WTC11 (cell line): ENCODE measurements around the gene EVL. TPM values are rescaled to one million over a fixed set of nuclear protein-coding genes. Genes with fewer than 3 reads are reported as not detected.
"Not testable (repeated sequence)": the region's sequence is repeated elsewhere in the genome, so short reads cannot be mapped to it uniquely, and the experiment has no call there.

Source experiments
- ATAC-seq: fragments of 200-7000 bp; cut with Tn5 transposase; 2 replicates; pipeline ENCODE4 v1.10.0; 2021; ENCODE audit warnings: mild to moderate bottlenecking, moderate library complexity
- CTCF ChIA-PET: fragments of 300-600 bp; sonication (Branson Sonifier 250); formaldehyde crosslinking; loops from one replicate; lab custom pipeline; 2021; ENCODE audit warnings: antibody characterized with exemption; lab: Charles Lee
- POLR2A ChIA-PET: fragments of 350-600 bp; sonication (Branson Sonifier 250); formaldehyde crosslinking; loops from one replicate; lab custom pipeline; 2021; ENCODE audit warnings: antibody characterized with exemption; lab: Charles Lee
- DNase-seq: peaks from one replicate; pipeline ENCODE4 v3.0.0; 2021; ENCODE audit warnings: low spot score
- H3K27ac Mint-ChIP-seq: 2 replicates; pipeline ENCODE4 v1.8.0; 2021; ENCODE audit warnings: mixed read lengths
- H3K27me3 Mint-ChIP-seq: 2 replicates; pipeline ENCODE4 v1.8.0; 2021; ENCODE audit warnings: low read depth, mild to moderate bottlenecking, moderate library complexity, mixed read lengths
- H3K36me3 Mint-ChIP-seq: 2 replicates; pipeline ENCODE4 v1.8.0; 2021; ENCODE audit warnings: mixed read lengths
- H3K4me1 Mint-ChIP-seq: 2 replicates; pipeline ENCODE4 v1.8.0; 2022; ENCODE audit warnings: mixed read lengths
- H3K4me3 Mint-ChIP-seq: 2 replicates; pipeline ENCODE4 v1.8.0; 2021; ENCODE audit warnings: mild to moderate bottlenecking, moderate library complexity, mixed read lengths
- H3K9me3 Mint-ChIP-seq: 2 replicates; pipeline ENCODE4 v1.8.0; 2021; ENCODE audit warnings: mixed read lengths
- ESRRA ChIP-seq: sonication (generic); formaldehyde crosslinking; IDR thresholded peaks from 2 replicates; pipeline ENCODE4 v1.8.1; 2022; ENCODE audit warnings: mild to moderate bottlenecking, missing genetic modification reagents, borderline replicate concordance
- FOXJ3 ChIP-seq: sonication (generic); formaldehyde crosslinking; IDR thresholded peaks from 2 replicates; pipeline ENCODE4 v1.9.0; 2021; ENCODE audit warnings: missing genetic modification reagents, mild to moderate bottlenecking, borderline replicate concordance
- FOXK1 ChIP-seq: sonication (generic); formaldehyde crosslinking; IDR thresholded peaks from 2 replicates; pipeline ENCODE4 v1.8.0; 2022; ENCODE audit warnings: mild to moderate bottlenecking, moderate library complexity, missing genetic modification reagents
- GRHL2 ChIP-seq: fragments of 250-450 bp; sonication (Bioruptor Pico); IDR thresholded peaks from 2 replicates; pipeline ENCODE4 v1.8.0; 2022; ENCODE audit warnings: mild to moderate bottlenecking, moderate library complexity; ENCODE audit not compliant: insufficient replicate concordance, severe bottlenecking
- GTF2I ChIP-seq: fragments of 250-450 bp; sonication (Bioruptor Pico); conservative IDR thresholded peaks from 2 replicates; pipeline ENCODE4 v1.4.0; 2021; ENCODE audit warnings: mild to moderate bottlenecking
- IRF1 ChIP-seq: sonication (generic); formaldehyde crosslinking; IDR thresholded peaks from 2 replicates; pipeline ENCODE4 v1.8.0; 2023; ENCODE audit warnings: missing genetic modification reagents
- JUN ChIP-seq: sonication (generic); formaldehyde crosslinking; IDR thresholded peaks from 2 replicates; pipeline ENCODE4 v1.8.0; 2023; ENCODE audit warnings: mild to moderate bottlenecking, missing genetic modification reagents
- KAT7 ChIP-seq: sonication (generic); formaldehyde crosslinking; IDR thresholded peaks from 2 replicates; pipeline ENCODE4 v1.8.1; 2023; ENCODE audit warnings: missing genetic modification reagents, mild to moderate bottlenecking, borderline replicate concordance
- NFATC4 ChIP-seq: fragments of 250-450 bp; sonication (Bioruptor Pico); IDR thresholded peaks from 2 replicates; pipeline ENCODE4 v1.9.0; 2021; ENCODE audit warnings: mild to moderate bottlenecking
- NFYB ChIP-seq: sonication (generic); formaldehyde crosslinking; conservative IDR thresholded peaks from 2 replicates; pipeline ENCODE4 v1.8.0; 2022; ENCODE audit warnings: low read depth, missing genetic modification reagents
- NR1H2 ChIP-seq: sonication (generic); formaldehyde crosslinking; IDR thresholded peaks from 2 replicates; pipeline ENCODE4 v1.9.0; 2021; ENCODE audit warnings: mild to moderate bottlenecking, moderate library complexity, missing genetic modification reagents
- NR2C2 ChIP-seq: sonication (generic); formaldehyde crosslinking; IDR thresholded peaks from 2 replicates; pipeline ENCODE4 v1.8.0; 2022; ENCODE audit warnings: mild to moderate bottlenecking, missing genetic modification reagents
- RORB ChIP-seq: fragments of 250-450 bp; sonication (Bioruptor Pico); IDR thresholded peaks from 2 replicates; pipeline ENCODE4 v1.9.0; 2021; ENCODE audit warnings: mild to moderate bottlenecking
- USF1 ChIP-seq: sonication (generic); formaldehyde crosslinking; IDR thresholded peaks from 2 replicates; pipeline ENCODE4 v1.8.0; 2022; ENCODE audit warnings: mild to moderate bottlenecking, missing genetic modification reagents
- ZBTB21 ChIP-seq: sonication (generic); formaldehyde crosslinking; IDR thresholded peaks from 2 replicates; pipeline ENCODE4 v1.8.1; 2023; ENCODE audit warnings: mild to moderate bottlenecking, missing genetic modification reagents, borderline replicate concordance
- ZNF219 ChIP-seq: sonication (generic); formaldehyde crosslinking; IDR thresholded peaks from 2 replicates; pipeline ENCODE4 v1.8.0; 2023; ENCODE audit warnings: missing genetic modification reagents, mild to moderate bottlenecking, borderline replicate concordance
- total RNA-seq: library from RNA; stranded (reverse); gene quantifications from 3 replicates; pipeline ENCODE4 v1.2.3, GENCODE V29; 2021
- TF ChIP-seq, protein P1 (sequence below): sonication (generic); formaldehyde crosslinking; IDR thresholded peaks from 2 replicates; pipeline ENCODE4 v1.8.0; 2022; ENCODE audit warnings: mild to moderate bottlenecking, missing genetic modification reagents
- TF ChIP-seq, protein P2 (sequence below): fragments of 250-450 bp; sonication (Bioruptor Pico); IDR thresholded peaks from 2 replicates; pipeline ENCODE4 v1.8.0; 2021; ENCODE audit warnings: mild to moderate bottlenecking
- TF ChIP-seq, protein P3 (sequence below): fragments of 250-450 bp; sonication (Bioruptor Pico); IDR thresholded peaks from 2 replicates; pipeline ENCODE4 v1.9.0; 2021; ENCODE audit warnings: mild to moderate bottlenecking, borderline replicate concordance
- TF ChIP-seq, protein P4 (sequence below): sonication (generic); formaldehyde crosslinking; IDR thresholded peaks from 2 replicates; pipeline ENCODE4 v1.8.0; 2023; ENCODE audit warnings: missing genetic modification reagents, mild to moderate bottlenecking, borderline replicate concordance

EVL gene
- total RNA-seq, 1 experiment from 2014 or later: 60.8 TPM

GRCh38 chr14:100064335-100065092, 708 bp upstream of the EVL start:
- CTCF ChIA-PET, DNase-seq, H3K27me3 Mint-ChIP-seq, H3K4me3 Mint-ChIP-seq, ATAC-seq, H3K36me3 Mint-ChIP-seq, H3K27ac Mint-ChIP-seq, H3K9me3 Mint-ChIP-seq, POLR2A ChIA-PET: not testable (repeated sequence)
- peaks cover 14% of the 10 kb centered on the region; the same call in 1 of the 2 replicates for H3K4me1 Mint-ChIP-seq

DNA sequence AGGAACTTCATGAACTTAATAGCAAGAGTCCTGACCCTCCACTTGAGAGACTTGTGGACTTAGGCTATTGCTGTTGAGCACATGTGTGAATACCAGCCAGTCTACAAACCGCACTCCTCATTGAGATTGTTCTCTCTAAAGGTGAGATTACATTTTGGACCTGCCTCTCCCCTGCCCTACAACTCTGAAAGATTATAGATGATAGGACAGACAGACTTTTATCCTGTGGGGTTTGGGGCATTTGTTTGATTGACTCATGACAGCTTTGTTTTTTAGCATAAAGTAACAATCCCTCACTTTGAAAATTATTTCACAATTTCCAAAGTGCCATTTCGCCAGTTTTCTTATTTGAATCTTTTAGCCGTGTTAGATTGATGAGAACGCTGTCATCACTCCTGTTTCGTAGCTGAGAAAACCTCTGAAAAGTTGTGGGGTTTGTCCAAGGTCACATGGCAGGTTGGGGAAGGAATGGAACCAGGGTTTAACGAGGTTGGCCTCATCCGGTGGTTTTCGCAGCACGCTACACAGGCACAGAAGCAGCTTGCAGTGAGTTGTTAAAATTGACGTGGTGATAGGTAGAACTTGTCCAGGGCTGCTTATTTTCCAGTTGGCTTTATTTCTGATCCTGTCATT, 836 bp downstream of the EVL start:
- no peak for ATAC-seq
- H3K27me3 Mint-ChIP-seq: no peaks in the 10 kb centered on the region

More for the DNA sequence above, 836 bp downstream of the EVL start:
- Mint-ChIP-seq H3K4me1 (peaks cover 14% of the 10 kb centered on the region; the same call in 1 of the 2 replicates), H3K9me3 (no peaks in the 10 kb centered on the region), H3K27ac (no peak overlapping the region), H3K4me3 (no peak overlapping the region), H3K36me3 (no peaks in the 10 kb centered on the region)
- ChIA-PET CTCF (interaction anchor here (1.0 to 1.3 kb wide), 2 partner anchors 13 to 166 kb away, joined by 3 to 4 read pairs; no protein-coding TSS in a partner anchor), POLR2A (no interaction called here)
- no peak for DNase-seq
- TF ChIP-seq ZBTB21 (CRISPR knock-in tag) (no peak), NFATC4 (CRISPR knock-in tag) (no peak), USF1 (CRISPR knock-in tag) (no peak), GRHL2 (CRISPR knock-in tag) (no peak), NR2C2 (CRISPR knock-in tag) (no peak), JUN (no peak), RORB (CRISPR knock-in tag) (no peak), NR1H2 (CRISPR knock-in tag) (no peak), IRF1 (CRISPR knock-in tag) (no peak), NFYB (CRISPR knock-in tag) (no peak), ESRRA (no peak), ZNF219 (CRISPR knock-in tag) (no peak), GTF2I (CRISPR knock-in tag) (no peak), KAT7 (CRISPR knock-in tag) (no peak), FOXK1 (no peak), FOXJ3 (no peak)
- TF ChIP-seq, protein P1, sequence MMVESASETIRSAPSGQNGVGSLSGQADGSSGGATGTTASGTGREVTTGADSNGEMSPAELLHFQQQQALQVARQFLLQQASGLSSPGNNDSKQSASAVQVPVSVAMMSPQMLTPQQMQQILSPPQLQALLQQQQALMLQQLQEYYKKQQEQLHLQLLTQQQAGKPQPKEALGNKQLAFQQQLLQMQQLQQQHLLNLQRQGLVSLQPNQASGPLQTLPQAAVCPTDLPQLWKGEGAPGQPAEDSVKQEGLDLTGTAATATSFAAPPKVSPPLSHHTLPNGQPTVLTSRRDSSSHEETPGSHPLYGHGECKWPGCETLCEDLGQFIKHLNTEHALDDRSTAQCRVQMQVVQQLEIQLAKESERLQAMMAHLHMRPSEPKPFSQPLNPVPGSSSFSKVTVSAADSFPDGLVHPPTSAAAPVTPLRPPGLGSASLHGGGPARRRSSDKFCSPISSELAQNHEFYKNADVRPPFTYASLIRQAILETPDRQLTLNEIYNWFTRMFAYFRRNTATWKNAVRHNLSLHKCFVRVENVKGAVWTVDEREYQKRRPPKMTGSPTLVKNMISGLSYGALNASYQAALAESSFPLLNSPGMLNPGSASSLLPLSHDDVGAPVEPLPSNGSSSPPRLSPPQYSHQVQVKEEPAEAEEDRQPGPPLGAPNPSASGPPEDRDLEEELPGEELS (CRISPR knock-in tag): no peak
- TF ChIP-seq, protein P2, sequence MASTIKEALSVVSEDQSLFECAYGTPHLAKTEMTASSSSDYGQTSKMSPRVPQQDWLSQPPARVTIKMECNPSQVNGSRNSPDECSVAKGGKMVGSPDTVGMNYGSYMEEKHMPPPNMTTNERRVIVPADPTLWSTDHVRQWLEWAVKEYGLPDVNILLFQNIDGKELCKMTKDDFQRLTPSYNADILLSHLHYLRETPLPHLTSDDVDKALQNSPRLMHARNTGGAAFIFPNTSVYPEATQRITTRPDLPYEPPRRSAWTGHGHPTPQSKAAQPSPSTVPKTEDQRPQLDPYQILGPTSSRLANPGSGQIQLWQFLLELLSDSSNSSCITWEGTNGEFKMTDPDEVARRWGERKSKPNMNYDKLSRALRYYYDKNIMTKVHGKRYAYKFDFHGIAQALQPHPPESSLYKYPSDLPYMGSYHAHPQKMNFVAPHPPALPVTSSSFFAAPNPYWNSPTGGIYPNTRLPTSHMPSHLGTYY (CRISPR knock-in tag): no peak
- TF ChIP-seq, protein P3, sequence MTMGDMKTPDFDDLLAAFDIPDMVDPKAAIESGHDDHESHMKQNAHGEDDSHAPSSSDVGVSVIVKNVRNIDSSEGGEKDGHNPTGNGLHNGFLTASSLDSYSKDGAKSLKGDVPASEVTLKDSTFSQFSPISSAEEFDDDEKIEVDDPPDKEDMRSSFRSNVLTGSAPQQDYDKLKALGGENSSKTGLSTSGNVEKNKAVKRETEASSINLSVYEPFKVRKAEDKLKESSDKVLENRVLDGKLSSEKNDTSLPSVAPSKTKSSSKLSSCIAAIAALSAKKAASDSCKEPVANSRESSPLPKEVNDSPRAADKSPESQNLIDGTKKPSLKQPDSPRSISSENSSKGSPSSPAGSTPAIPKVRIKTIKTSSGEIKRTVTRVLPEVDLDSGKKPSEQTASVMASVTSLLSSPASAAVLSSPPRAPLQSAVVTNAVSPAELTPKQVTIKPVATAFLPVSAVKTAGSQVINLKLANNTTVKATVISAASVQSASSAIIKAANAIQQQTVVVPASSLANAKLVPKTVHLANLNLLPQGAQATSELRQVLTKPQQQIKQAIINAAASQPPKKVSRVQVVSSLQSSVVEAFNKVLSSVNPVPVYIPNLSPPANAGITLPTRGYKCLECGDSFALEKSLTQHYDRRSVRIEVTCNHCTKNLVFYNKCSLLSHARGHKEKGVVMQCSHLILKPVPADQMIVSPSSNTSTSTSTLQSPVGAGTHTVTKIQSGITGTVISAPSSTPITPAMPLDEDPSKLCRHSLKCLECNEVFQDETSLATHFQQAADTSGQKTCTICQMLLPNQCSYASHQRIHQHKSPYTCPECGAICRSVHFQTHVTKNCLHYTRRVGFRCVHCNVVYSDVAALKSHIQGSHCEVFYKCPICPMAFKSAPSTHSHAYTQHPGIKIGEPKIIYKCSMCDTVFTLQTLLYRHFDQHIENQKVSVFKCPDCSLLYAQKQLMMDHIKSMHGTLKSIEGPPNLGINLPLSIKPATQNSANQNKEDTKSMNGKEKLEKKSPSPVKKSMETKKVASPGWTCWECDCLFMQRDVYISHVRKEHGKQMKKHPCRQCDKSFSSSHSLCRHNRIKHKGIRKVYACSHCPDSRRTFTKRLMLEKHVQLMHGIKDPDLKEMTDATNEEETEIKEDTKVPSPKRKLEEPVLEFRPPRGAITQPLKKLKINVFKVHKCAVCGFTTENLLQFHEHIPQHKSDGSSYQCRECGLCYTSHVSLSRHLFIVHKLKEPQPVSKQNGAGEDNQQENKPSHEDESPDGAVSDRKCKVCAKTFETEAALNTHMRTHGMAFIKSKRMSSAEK (CRISPR knock-in tag): no peak
- TF ChIP-seq, protein P4, sequence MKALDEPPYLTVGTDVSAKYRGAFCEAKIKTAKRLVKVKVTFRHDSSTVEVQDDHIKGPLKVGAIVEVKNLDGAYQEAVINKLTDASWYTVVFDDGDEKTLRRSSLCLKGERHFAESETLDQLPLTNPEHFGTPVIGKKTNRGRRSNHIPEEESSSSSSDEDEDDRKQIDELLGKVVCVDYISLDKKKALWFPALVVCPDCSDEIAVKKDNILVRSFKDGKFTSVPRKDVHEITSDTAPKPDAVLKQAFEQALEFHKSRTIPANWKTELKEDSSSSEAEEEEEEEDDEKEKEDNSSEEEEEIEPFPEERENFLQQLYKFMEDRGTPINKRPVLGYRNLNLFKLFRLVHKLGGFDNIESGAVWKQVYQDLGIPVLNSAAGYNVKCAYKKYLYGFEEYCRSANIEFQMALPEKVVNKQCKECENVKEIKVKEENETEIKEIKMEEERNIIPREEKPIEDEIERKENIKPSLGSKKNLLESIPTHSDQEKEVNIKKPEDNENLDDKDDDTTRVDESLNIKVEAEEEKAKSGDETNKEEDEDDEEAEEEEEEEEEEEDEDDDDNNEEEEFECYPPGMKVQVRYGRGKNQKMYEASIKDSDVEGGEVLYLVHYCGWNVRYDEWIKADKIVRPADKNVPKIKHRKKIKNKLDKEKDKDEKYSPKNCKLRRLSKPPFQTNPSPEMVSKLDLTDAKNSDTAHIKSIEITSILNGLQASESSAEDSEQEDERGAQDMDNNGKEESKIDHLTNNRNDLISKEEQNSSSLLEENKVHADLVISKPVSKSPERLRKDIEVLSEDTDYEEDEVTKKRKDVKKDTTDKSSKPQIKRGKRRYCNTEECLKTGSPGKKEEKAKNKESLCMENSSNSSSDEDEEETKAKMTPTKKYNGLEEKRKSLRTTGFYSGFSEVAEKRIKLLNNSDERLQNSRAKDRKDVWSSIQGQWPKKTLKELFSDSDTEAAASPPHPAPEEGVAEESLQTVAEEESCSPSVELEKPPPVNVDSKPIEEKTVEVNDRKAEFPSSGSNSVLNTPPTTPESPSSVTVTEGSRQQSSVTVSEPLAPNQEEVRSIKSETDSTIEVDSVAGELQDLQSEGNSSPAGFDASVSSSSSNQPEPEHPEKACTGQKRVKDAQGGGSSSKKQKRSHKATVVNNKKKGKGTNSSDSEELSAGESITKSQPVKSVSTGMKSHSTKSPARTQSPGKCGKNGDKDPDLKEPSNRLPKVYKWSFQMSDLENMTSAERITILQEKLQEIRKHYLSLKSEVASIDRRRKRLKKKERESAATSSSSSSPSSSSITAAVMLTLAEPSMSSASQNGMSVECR (CRISPR knock-in tag): no peak
